Vagina (tissue), 2 donors: Measurements from ENCODE around the gene GSTK1.

Experiments used
- CTCF ChIP-seq, 3 experiments: fragments of 450-650 bp in 2 of 3; fragments of 200-600 bp in 1 of 3; sonication (generic) in 1 of 3; IDR thresholded peaks; one replicate each; pipeline ENCODE4 v1.5.1; 2017 to 2019; ENCODE audit warnings: antibody characterized with exemption in 3 of 3, mild to moderate bottlenecking in 2 of 3, moderate library complexity in 2 of 3
- POLR2A ChIP-seq, 2 donors: fragments of 450-650 bp; IDR thresholded peaks; one replicate each; pipeline ENCODE4 v1.6.1; 2017; ENCODE audit warnings: antibody characterized with exemption in 2 of 2, mild to moderate bottlenecking in 2 of 2, moderate library complexity in 2 of 2
- POLR2AphosphoS5 ChIP-seq, 2 donors: sonication (generic); formaldehyde crosslinking; IDR thresholded peaks; one replicate each; pipeline ENCODE4 v1.9.0; 2017; ENCODE audit warnings: antibody characterized with exemption in 2 of 2, mild to moderate bottlenecking in 2 of 2, low read depth in 1 of 2; ENCODE audit not compliant: insufficient read depth in 1 of 2

GRCh38 chr7:143284591-143285469 is 21.6 kb downstream of the GSTK1 start, which contains the start of gene TMEM139:
- TF ChIP-seq CTCF (IDR thresholded peaks at IDR 0.05) (no peak), POLR2AphosphoS5 (IDR thresholded peaks at IDR 0.05; ENCODE audit: insufficient read depth in 1 of 2, low read depth in 1 of 2) (no peak), POLR2A (IDR thresholded peaks at IDR 0.05) (no peak)
